CD4-positive, alpha-beta T cell (primary cell): ENCODE measurements around the gene ZNF638. TPM values are rescaled to one million over a fixed set of nuclear protein-coding genes. Genes with fewer than 3 reads are reported as not detected.

Experiments used
- ATAC-seq: fragments of 200-7000 bp; cut with Tn5 transposase; one replicate; pipeline ENCODE4 v1.10.0; 2022; ENCODE audit warnings: mild to moderate bottlenecking; ENCODE audit not compliant: poor library complexity
- CTCF ChIA-PET: fragments of 350-600 bp; sonication (Branson Sonifier 250); formaldehyde crosslinking; loops from one replicate; lab custom pipeline; 2021; ENCODE audit warnings: antibody characterized with exemption, inconsistent platforms; lab: Charles Lee
- POLR2A ChIA-PET: fragments of 350-600 bp; sonication (Branson Sonifier 250); formaldehyde crosslinking; loops from one replicate; lab custom pipeline; 2021; ENCODE audit warnings: antibody characterized with exemption, inconsistent platforms; lab: Charles Lee
- DNase-seq, 14 experiments: peaks; one replicate each; pipeline ENCODE4 v3.0.0-alpha.2; 2013 to 2020; ENCODE audit warnings: mixed read lengths in 2 of 14
- H3K27ac ChIP-seq, 2 donors: one replicate each; pipeline versions ENCODE4 v1.5.1 to v1.7.0; 2013; ENCODE audit warnings: low read length in 2 of 2, low read depth in 1 of 2, mild to moderate bottlenecking in 1 of 2
- H3K27me3 ChIP-seq, 2 experiments: 1 replicate in 1 of 2; 2 replicates in 1 of 2; pipeline versions ENCODE4 v1.6.1 to v1.7.0; 2013; ENCODE audit warnings: low read length in 2 of 2, control low read depth in 1 of 2, mild to moderate bottlenecking in 1 of 2, moderate library complexity in 1 of 2; ENCODE audit not compliant: insufficient read depth in 2 of 2, control insufficient read depth in 1 of 2
- H3K36me3 ChIP-seq: one replicate; pipeline ENCODE4 v1.6.1; 2013; ENCODE audit warnings: low read length, control low read depth; ENCODE audit not compliant: insufficient read depth
- H3K4me1 ChIP-seq: one replicate; pipeline ENCODE4 v1.6.1; 2013; ENCODE audit warnings: low read length, control low read depth; ENCODE audit not compliant: insufficient read depth
- H3K4me3 ChIP-seq: one replicate; pipeline ENCODE4 v1.5.1; 2013; ENCODE audit warnings: mild to moderate bottlenecking, low read length, moderate library complexity
- H3K9me3 ChIP-seq, 2 experiments: 1 replicate in 1 of 2; 2 replicates in 1 of 2; pipeline versions ENCODE4 v1.6.1 to v1.7.0; 2013; ENCODE audit warnings: low read length in 2 of 2, mild to moderate bottlenecking in 2 of 2, control low read depth in 1 of 2, moderate library complexity in 1 of 2; ENCODE audit not compliant: control insufficient read depth in 1 of 2, insufficient read depth in 1 of 2
- H3K27ac Mint-ChIP-seq: one replicate; pipeline ENCODE4 v1.8.0; 2020; ENCODE audit warnings: mixed read lengths
- H3K27me3 Mint-ChIP-seq: one replicate; pipeline ENCODE4 v1.8.0; 2021; ENCODE audit warnings: mixed read lengths
- H3K36me3 Mint-ChIP-seq: one replicate; pipeline ENCODE4 v1.8.0; 2021; ENCODE audit warnings: low read depth, mixed read lengths
- H3K4me1 Mint-ChIP-seq: one replicate; pipeline ENCODE4 v1.8.0; 2021; ENCODE audit warnings: low read depth, mixed read lengths
- H3K4me3 Mint-ChIP-seq: one replicate; pipeline ENCODE4 v1.8.0; 2020; ENCODE audit warnings: mild to moderate bottlenecking, mixed read lengths
- H3K9me3 Mint-ChIP-seq: one replicate; pipeline ENCODE4 v1.8.0; 2020; ENCODE audit warnings: mixed read lengths
- intact Hi-C, 2 experiments: fragments of 100-400 bp; cut with DNase I in 1 of 2; cut with micrococcal nuclease in 1 of 2; formaldehyde crosslinking; loops; one replicate each; pipeline versions ENCODE4 v1.15.1 to v1.9.0; 2023 to 2025; cut with DNase I, micrococcal nuclease
- total RNA-seq, 174 experiments: library from RNA in 2 of 174; stranded (reverse) in 2 of 174; gene quantifications; one replicate each; pipeline ENCODE4 v1.2.3 and lab custom pipeline; 2021 to 2026
- TF ChIP-seq, protein P1 (sequence below): fragments of 200-600 bp; IDR thresholded peaks from one replicate; pipeline ENCODE4 v1.8.0; 2022; ENCODE audit warnings: antibody characterized with exemption, mild to moderate bottlenecking

ZNF638 gene
- total RNA-seq, 2 experiments from 2014 or later: 77.8 to 86.4 TPM

DNA sequence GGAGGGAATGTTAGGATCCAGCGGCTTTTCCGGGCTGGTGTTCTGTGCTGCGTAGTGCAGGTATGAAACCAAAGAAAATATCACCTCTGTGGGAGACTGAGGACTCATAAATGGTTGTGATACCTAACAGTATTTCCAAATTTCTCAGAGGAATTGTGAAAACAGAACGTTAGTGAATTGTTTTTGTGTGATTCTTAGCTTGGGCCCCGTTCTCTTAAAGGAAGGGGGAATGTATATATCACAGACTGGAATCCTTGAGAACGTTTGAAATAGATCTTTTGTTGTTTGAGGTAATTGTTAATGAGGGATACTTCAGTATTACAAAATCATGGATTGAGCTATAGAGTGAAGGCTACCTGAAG is 834 bp downstream of the ZNF638 start:
- Histone ChIP-seq H3K27ac (peak overlapping the region; percentile 82 to 94), H3K4me1 (peaks cover 29% of the 10 kb centered on the region), H3K27me3 (no peaks in the 10 kb centered on the region), H3K36me3 (no peaks in the 10 kb centered on the region), H3K9me3 (no peaks in the 10 kb centered on the region), H3K4me3 (peak overlapping the region; percentile 98)
- Mint-ChIP-seq H3K9me3 (no peaks in the 10 kb centered on the region), H3K4me1 (peaks cover 61% of the 10 kb centered on the region), H3K27me3 (peaks cover 11% of the 10 kb centered on the region), H3K27ac (peak overlapping the region; percentile 99), H3K4me3 (peak overlapping the region; percentile 100), H3K36me3 (peaks cover 40% of the 10 kb centered on the region)
- intact Hi-C loops: loop anchor here (5.0 kb wide), 5 partner anchors 75 to 335 kb away; partner anchors contain the start of genes MCEE (in 1 of the 2) and MPHOSPH10 (in 1 of the 2)
- ChIA-PET CTCF (interaction anchor here (1.2 to 2.4 kb wide), 4 partner anchors 12 to 105 kb away, joined by 4 to 14 read pairs (median 8); partner anchors contain the start of gene PAIP2B), POLR2A (interaction anchor here (0.8 to 3.2 kb wide), 16 partner anchors 8 to 265 kb away, joined by 3 to 49 read pairs (median 8); partner anchors contain the start of genes MCEE, MPHOSPH10, NAGK and PAIP2B)
- DNase-seq (no peak), ATAC-seq (no peak)
- TF ChIP-seq, protein P1, sequence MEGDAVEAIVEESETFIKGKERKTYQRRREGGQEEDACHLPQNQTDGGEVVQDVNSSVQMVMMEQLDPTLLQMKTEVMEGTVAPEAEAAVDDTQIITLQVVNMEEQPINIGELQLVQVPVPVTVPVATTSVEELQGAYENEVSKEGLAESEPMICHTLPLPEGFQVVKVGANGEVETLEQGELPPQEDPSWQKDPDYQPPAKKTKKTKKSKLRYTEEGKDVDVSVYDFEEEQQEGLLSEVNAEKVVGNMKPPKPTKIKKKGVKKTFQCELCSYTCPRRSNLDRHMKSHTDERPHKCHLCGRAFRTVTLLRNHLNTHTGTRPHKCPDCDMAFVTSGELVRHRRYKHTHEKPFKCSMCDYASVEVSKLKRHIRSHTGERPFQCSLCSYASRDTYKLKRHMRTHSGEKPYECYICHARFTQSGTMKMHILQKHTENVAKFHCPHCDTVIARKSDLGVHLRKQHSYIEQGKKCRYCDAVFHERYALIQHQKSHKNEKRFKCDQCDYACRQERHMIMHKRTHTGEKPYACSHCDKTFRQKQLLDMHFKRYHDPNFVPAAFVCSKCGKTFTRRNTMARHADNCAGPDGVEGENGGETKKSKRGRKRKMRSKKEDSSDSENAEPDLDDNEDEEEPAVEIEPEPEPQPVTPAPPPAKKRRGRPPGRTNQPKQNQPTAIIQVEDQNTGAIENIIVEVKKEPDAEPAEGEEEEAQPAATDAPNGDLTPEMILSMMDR: no peak

DNA sequence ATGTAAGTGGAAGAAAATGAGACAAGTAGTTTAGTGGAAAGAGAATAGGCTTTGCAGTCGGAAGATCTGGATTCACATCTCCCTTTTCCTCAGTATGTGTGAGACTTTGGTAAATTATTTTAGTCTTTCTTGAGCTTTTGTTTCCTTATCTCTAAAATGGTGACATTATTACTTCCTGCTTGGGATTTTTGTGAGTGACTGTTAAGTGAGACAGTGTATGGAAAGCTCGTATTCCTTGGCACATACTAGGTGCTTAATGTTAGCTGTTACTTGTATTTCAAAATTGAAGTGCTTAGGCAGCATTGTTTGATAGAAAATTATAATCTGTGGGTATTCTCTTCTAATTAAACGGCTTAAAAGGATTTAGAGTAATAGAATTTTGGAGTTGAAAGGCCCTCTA is 2.0 kb downstream of the ZNF638 start:
- Mint-ChIP-seq H3K27ac (peak overlapping the region; percentile 99), H3K27me3 (peaks cover 10% of the 10 kb centered on the region), H3K4me1 (peaks cover 73% of the 10 kb centered on the region), H3K36me3 (peaks cover 48% of the 10 kb centered on the region), H3K9me3 (no peaks in the 10 kb centered on the region), H3K4me3 (peak overlapping the region; percentile 100)
- Histone ChIP-seq H3K4me3 (peak overlapping the region; percentile 98), H3K27ac (no peak overlapping the region), H3K36me3 (peaks cover 4% of the 10 kb centered on the region), H3K27me3 (no peaks in the 10 kb centered on the region), H3K4me1 (peaks cover 30% of the 10 kb centered on the region), H3K9me3 (no peaks in the 10 kb centered on the region)
- intact Hi-C loops: loop anchor here (5.0 kb wide), 5 partner anchors 74 to 336 kb away; partner anchors contain the start of genes MCEE (in 1 of the 2) and MPHOSPH10 (in 1 of the 2)
- CTCF ChIA-PET: interaction anchor here (1.4 kb wide), 1 partner anchor 34 kb away, joined by 3 read pairs; no protein-coding TSS in a partner anchor
- DNase-seq: no peak
- TF ChIP-seq, protein P1: no peak
- ATAC-seq: no peak
- POLR2A ChIA-PET: interaction anchor here (1.1 to 3.2 kb wide), 4 partner anchors 11 to 203 kb away, joined by 3 to 49 read pairs (median 26); partner anchors contain the start of genes MCEE, MPHOSPH10 and PAIP2B

DNA sequence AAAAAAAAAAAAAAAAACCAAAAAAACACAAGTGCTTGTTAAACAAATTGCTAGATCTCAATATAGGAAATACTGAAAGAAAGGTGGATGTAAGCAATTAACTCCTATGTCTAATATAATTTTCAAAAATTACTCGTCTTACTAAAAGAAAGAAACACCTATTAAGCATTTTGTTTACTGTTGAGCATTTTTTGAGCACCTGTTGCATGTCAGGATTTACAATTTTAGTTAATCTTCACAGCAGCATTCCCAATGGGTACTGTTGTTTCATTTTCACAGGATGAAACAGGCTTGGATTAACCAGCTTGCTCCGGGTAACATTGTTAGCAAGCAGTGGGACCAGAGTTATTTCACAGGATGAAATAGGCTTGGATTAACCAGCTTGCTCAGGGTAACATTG is 4.8 kb downstream of the ZNF638 start:
- H3K27ac Mint-ChIP-seq: peak overlapping the region; percentile 26
- ChIA-PET CTCF (no interaction called here), POLR2A (interaction anchor here (0.6 kb wide), 1 partner anchor 35 kb away, joined by 4 read pairs; no protein-coding TSS in a partner anchor)

More for the DNA sequence above, 4.8 kb downstream of the ZNF638 start:
- Histone ChIP-seq H3K4me1 (peaks cover 26% of the 10 kb centered on the region), H3K27ac (no peak overlapping the region), H3K9me3 (no peaks in the 10 kb centered on the region), H3K36me3 (peaks cover 4% of the 10 kb centered on the region), H3K27me3 (no peaks in the 10 kb centered on the region), H3K4me3 (no peak overlapping the region)
- intact Hi-C loops: no loop called here
- DNase-seq: no peak
- H3K27me3 Mint-ChIP-seq: no peaks in the 10 kb centered on the region
- H3K9me3 Mint-ChIP-seq: no peaks in the 10 kb centered on the region
- H3K4me3 Mint-ChIP-seq: peak overlapping the region; percentile 49
- H3K36me3 Mint-ChIP-seq: peaks cover 64% of the 10 kb centered on the region
- TF ChIP-seq, protein P1: no peak
- ATAC-seq: no peak
- peaks cover 92% of the 10 kb centered on the region for H3K4me1 Mint-ChIP-seq
